NCI-H1436 treated with DMSO at 0.1 percent for 48 hours (cell line): ENCODE measurements around the gene C14orf180.

ENCODE experiments used
- DNase-seq: peaks from one replicate; lab custom pipeline; 2025; lab: John Stamatoyannopoulos, UW

C14orf180 gene

DNA sequence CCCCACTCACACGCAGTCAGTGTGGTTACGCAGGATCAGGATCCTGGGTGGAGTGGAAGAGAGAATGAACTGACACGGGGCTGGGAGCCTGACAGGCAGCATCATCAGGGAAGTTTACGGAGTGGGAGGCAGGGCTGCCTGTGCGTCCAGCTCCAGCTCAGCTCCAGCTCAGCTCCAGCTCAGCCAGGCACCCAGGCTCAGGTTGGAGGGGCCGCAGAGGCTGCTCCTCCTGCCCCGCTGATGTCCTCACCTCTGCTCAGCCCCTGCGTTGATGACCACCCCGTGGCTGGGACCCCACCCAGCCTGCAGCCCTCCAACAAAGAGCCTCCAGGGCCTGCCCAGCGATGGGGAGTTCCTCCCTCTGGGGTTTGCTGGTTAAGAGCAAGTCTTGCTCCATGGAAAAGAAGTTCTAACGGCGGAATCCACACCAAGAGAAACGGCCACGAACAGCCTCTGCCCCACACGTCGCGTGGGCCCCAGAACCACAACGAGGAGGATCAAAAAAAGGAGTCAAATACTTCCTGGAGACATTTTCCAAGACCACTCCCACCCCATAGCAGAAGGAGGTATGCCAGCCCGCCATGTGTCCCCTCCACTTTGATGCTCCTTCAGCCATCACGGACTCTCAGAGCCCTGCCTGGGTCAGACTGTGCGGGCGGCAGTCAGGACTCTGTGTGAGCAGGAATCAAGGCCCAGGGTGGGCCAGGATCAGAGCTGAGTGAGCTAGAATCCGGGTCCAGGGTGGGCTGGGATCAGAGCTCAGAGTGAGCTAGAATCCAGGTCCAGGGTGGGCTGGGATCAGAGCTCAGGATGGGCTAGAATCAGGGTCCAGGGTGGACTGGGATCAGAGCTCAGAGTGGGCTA is 17.7 kb upstream of the C14orf180 start:
- DNase-seq = no peak

- DNase-seq = no peak
These were observed 17.0 kb upstream of the C14orf180 start for GRCh38 chr14:104562606-104563005.

DNA sequence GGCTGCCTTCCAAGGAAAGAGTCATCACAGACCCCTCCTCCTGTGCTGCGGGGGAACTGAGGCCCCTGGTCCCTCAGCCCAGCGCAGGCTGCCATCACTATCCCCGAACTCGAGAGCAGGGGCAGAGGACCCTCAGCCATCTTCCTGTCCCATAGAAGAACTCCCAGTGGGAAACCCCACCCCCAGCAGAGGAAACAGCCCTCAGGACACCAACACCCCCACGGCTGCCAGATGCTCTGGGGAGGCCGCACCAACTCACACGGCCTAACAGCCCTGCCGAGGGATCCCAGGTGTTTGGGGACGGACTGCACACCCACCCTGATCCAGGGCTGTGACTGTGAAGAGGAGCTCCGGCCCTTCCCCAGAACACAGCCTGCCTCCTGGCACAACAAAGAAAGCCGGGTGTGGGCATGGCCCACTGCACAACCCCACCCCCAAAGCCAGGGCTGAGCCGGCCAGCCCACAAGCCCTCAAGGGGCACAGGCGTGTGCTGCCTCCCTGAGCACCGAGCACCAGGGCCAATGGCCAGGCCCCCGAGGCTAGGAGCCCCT is 16.3 kb upstream of the C14orf180 start:
- no peak for DNase-seq

DNA sequence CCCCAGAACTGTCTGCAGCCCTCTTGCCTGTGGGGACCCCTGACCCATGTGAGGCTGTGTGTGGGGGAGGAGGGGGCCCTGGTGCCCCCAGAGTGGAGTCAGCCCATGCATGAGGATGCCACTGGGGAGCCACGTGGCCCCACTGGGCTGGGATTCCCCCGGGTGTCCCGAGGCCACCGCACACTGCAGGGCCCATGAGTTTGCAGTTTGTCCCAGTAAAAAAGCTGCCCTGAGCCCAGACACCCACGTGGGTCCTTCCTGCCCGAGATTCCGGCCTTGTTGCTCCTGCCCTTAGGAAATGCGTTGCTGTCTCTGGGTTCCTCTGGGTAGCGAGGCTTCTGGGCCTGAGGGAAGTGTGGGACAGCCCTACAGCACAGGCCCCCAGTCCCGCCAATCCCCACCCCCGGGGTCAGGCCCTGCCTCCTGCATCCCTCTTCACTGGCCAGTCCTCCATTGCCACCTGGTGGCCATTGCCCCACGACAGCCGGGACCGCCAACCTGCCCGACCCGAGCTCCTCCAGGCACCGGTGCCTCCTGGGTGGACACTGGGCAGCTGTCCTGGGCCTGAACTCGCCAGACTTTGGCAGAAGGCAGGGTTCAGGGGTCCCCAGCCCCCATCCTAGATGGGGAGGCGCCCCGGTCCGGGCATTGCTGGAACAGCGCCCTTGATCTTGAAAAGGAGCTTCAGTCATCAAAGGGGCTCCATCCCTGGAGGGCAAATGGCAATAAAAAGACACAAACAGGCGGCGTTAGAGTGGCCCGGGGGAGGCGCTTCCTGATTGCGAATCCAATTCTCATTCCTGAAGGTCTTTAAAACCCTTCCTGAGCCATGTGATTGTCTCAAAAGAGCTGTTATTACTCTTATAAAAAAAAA is 15.6 kb upstream of the C14orf180 start:
- DNase-seq = no peak

- no peak for DNase-seq
These were observed 14.6 kb upstream of the C14orf180 start for GRCh38 chr14:104564744-104565679.

DNA sequence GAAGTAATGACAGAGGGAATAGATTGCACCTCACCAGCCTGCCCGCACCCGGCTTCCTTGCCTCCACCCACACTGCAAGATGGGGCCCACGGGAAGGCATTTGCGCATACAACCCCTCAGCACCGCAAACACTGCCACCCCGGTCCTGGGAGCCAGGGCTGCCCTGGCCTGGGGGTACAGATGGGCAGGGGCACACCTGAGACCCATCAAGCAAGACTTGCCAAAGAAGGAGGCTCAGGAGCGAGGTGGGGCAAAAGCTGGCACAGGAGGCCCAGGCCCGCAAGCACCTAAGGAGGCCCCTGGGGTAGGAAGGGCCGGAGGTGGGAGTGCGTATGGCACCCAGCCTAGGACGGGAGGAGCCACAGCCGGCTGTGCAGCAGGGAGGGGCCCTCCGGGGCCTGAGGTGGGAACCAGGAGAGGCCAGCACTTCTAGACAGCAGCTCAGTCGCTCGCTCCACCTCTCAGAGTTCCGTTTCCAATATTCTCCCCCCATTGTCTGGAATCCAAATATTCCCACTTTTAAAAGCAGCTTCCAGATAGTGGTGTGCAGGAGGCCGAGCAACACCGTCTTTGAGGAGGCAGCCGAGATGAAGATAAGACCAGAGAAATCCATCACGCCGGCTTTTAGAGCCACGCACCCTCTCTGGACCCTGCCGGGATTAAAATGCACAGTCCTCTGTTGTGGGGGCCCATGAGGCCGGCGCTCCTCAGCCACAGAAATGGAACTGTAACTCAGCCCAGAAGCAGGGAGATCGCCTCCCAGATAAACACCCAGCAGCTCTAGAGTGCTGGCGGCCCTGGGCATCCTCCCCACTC is 12.2 kb upstream of the C14orf180 start:
- DNase-seq = no peak

- DNase-seq = no peak
These were observed 11.7 kb upstream of the C14orf180 start for GRCh38 chr14:104567957-104568225.

DNA sequence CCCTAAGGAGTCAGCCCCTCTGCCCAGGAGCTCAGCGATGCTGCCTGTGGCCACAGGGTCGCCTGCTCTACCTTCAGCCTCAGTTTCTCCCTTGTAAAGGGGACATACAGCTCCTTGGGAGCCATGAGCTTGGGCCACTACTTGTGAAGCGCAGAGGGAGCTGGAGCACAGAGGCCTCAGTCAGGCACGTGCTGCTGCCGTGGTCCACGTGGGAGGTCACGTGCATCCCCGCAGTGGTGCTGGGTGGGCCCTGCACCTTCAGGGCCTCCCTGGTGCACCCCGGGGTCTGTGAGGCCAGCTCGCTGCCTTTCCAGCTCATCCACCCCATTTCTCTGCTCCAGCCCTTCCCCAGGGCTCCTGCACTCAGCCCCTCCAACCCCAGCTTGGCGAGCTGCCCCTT is 10.9 kb upstream of the C14orf180 start:
- DNase-seq = no peak

DNA sequence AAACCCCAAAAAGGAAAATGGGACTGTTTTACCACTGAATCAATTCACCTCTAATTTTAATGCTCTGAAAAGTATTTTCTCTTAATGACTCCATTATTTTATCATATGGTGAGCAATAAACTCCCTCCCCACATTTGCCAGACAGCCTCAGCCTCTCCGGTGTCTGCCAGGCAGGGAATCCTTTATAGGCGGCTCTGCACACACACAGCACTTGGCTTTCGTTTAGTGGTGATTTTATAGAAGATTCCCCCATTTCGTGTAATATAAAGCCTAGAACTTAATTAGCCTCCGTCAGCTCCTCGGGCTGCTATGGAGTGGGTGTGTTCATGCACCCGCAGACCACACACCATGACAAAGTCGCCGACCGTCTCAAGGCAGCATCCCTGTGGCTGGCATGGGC is 10.1 kb upstream of the C14orf180 start:
- no peak for DNase-seq

GRCh38 chr14:104571246-104571645 is 8.3 kb upstream of the C14orf180 start:
- DNase-seq = no peak

DNA sequence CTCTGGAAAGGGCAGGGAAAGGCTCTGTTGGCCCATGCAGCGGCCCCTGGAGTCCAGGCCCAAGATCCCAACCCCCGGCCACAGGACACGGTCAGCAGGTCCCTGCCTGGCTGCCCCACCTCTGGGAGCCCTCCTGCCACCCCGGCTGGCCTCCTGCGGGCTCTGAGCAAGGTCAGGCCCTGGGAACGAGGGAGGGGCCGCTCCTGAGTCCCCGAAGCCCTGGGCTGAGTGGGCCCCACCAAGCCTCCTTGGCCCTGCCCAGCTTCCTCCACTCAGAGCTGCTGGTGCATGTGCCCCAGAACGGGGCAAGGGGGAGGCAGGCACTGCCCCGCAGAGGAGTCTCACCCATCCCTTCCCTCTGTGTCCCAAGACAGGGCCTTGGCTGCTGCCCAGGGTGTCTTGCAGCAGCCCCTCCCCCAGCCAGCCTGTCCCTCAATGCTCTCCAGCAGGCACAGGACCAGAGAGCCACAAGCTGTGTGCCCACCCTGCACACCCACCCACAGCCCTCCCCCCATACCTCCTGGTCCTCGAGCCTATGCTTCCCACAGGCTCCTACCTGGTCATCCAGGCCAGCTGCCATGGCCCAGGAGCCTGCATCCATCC is 7.4 kb upstream of the C14orf180 start:
- DNase-seq = no peak

DNA sequence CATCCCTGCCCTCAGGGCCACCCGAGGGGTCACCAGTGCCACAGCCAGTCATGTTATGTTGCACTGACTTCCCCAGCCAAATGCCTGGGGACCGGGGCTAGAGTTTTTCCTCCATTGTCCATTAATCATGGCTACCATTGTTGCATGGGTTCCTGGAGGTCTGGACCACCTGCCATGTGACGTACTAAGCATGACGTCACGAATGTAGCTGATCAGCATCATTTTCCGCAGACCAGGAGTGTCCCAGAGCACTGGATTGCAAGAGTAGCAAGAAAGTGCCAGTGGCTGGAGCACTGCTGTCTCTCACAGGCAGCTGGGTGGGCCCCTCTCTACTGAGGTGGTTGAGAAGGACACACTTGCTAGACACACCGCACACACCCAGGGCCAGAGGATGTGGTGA is 6.9 kb upstream of the C14orf180 start:
- no peak for DNase-seq

GRCh38 chr14:104573930-104574329 is 5.6 kb upstream of the C14orf180 start:
- DNase-seq = no peak

DNA sequence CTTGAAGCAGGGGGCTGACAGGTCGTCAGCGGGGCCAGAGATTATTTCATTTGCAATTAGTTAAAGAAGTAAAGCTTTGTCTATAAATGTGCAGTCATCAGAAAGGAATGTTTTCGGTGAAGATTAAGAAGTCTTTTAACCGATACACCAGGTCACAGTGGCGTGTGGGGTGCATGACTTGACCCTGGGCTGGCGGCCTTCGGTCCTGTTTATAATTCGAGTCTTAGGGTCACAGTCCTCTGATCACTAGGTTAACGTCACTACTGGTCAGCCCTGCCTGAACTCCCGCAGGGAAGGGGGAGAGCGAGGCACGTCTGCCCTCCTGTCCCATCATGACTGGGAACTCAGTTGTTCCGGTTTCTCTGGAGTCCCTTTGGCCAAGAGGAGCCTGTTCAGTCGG is 5.0 kb upstream of the C14orf180 start:
- DNase-seq = no peak

- DNase-seq = no peak
These were observed 4.5 kb upstream of the C14orf180 start for GRCh38 chr14:104574978-104575583.

DNA sequence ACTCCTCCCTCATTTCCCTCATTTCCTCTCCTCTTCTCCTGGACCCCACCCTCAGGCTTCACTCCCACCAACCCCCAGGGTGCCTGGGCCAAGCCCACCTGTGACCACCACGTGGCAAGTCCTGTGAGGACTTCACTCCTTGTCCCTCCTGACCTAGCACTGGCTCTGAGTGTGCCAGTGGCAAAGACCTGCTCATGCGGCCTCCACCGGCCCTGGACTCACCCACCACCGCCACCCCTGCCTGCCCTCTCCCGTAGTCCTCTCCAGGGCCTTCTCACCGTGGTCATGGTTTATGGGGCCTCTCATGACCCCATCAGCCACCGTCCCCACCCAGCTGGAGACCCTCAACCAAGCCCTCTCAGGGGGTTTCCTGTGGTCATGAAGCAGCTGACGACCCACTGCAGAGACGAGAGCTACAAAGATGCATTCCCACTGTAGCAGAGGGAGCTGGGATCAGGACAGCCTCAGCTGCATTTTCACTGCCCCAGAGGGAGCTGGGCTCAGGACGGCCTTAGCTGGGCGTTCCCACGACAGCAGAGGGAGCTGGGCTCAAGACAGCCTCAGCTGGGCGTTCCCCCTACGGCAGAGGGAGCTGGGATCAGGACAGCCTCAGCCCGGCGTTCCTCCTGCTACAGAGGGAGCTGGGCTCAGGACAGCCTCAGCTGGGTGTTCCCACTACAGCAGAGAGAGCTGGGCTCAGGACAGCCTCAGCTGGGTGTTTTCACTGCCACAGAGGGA is 3.2 kb upstream of the C14orf180 start:
- no peak for DNase-seq

DNA sequence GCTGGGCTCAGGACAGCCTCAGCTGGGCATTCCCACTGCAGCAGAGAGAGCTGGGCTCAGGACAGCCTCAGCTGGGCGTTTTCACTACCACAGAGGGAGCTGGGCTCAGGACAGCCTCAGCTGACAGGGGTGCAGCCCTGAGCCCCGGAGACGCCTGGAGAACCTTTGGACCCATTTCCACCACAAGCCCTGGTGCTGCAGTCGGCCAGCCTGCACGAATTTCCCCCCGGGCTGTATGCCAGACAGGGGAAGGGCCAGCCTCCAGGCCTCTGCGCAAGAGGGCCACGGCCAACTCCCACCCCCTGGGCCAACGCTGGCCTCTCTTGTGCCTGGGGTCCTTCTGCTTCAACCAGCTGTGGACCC is 2.6 kb upstream of the C14orf180 start:
- DNase-seq = no peak

- DNase-seq = no peak
These were observed 2.1 kb upstream of the C14orf180 start for GRCh38 chr14:104577426-104577825.

DNA sequence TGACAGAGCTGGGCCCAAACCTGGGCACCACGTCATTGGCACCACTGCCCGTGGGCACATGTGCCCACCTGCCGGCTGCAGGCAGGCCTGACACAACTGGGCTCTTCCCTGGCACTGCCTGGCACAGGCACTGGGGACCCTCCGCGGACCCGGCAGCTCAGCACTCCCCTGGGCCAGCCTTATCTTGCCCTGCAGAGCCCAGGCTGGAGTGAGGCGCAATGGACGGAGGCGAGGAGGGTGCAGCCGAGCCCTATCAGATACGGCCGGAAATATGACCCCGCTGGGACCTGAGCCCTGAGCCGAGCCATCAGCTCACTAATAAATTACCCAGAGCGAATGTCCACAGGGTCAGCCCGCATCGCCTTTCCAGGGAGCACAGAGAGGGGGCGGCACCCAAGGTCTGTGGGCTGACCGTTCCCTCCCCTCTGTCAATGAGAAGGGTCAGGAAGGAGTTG is 1.7 kb upstream of the C14orf180 start:
- no peak for DNase-seq

DNA sequence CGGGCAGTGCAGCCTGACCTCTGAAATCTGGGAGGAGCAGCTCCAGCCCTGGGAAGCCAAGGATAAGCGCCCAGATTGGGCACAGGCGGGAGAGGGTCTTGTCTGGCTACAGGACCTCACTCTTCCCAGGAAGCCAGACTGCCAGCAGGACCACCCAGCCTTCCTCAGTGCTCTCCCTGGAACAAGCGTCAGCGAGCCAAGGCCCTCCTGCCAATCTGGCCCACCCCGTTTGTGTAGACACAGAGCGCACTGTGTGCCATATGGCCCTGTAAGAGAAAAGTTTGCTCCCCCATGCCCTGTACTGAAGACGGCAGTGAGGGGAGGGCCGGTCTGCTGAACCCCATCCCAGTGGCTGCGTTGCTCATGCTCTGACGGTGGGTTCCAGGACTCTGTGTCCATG is 1.2 kb upstream of the C14orf180 start:
- no peak for DNase-seq
